ENCODE results near the gene AP1S3. TPM values are rescaled to one million over a fixed set of nuclear protein-coding genes. Genes with fewer than 3 reads are reported as not detected.

Gene AP1S3
- total and polyA plus RNA-seq, 2 donors (not counting 3 experiments of a cell fraction or from before 2014, with no cell fraction given), result 0.69 to 3.8 TPM

- Histone ChIP-seq H3K4me3 (replicated peaks in 1 of 3; ENCODE audit: insufficient read depth in 1 of 3, low read depth in 1 of 3, low read length in 3 of 3) (no peak overlapping the region), H3K9me3 (replicated peaks; ENCODE audit: control insufficient read depth, insufficient read depth, low read length) (no peaks in the 10 kb centered on the region), H4K20me1 (replicated peaks; ENCODE audit: control insufficient read depth, extremely low read depth, insufficient read depth, low read length) (no peaks in the 10 kb centered on the region), H3K27ac (ENCODE audit: insufficient read depth, low read depth, low read length) (no peak overlapping the region), H3K79me2 (ENCODE audit: control insufficient read depth, insufficient read depth, low read length) (no peaks in the 10 kb centered on the region), H3K9me1 (replicated peaks; ENCODE audit: control insufficient read depth, extremely low read depth, insufficient read depth, low read length) (no peaks in the 10 kb centered on the region), H3K36me3 (ENCODE audit: control insufficient read depth in 2 of 2, extremely low read depth in 1 of 2, insufficient read depth in 2 of 2, low read length in 2 of 2) (peaks cover 36 to 37% of the 10 kb centered on the region in 2 experiments), H2AFZ (ENCODE audit: low read depth, low read length) (no peak overlapping the region), H3K4me1 (ENCODE audit: control insufficient read depth, extremely low read depth, insufficient read depth, low read length) (no peaks in the 10 kb centered on the region), H3K27me3 (ENCODE audit: control insufficient read depth in 2 of 2, insufficient read depth in 2 of 2, low read length in 2 of 2) (no peaks in the 10 kb centered on the region), H3K4me2 (ENCODE audit: insufficient read depth, low read length) (no peak overlapping the region), H3K9ac (replicated peaks; ENCODE audit: extremely low read depth, insufficient read depth, low read length) (no peak overlapping the region)
- DNase-seq (ENCODE audit: low read depth, low spot score) (no peak), FAIRE-seq (no peak)
- ChIA-PET POLR2A (no interaction called here), CTCF (no interaction called here)
- dilution Hi-C loops (cut with MboI; ENCODE audit: extremely low pct_ligation_motif_present, low sequenced_read_pairs), result no loop called here
- TF ChIP-seq POLR2AphosphoS5 (IDR thresholded peaks at IDR 0.05; ENCODE audit: insufficient read depth, low read depth, low read length) (no peak), CTCF (IDR thresholded peaks at IDR 0.05; ENCODE audit: extremely low read depth in 1 of 2, insufficient read depth in 1 of 2, low read depth in 1 of 2, low read length in 2 of 2) (no peak), GATA2 (IDR thresholded peaks at IDR 0.05; ENCODE audit: insufficient read depth, insufficient read length, low read depth, low read length) (no peak), POLR2A (IDR thresholded peaks at IDR 0.05; ENCODE audit: low read depth, low read length) (no peak), MYC (IDR thresholded peaks at IDR 0.05; ENCODE audit: low read depth, low read length) (no peak), FOS (IDR thresholded peaks at IDR 0.05; ENCODE audit: borderline replicate concordance, insufficient read depth, low read length) (no peak), JUN (IDR thresholded peaks at IDR 0.05; ENCODE audit: borderline replicate concordance, insufficient read depth, insufficient read length, low read depth) (no peak), MAX (IDR thresholded peaks at IDR 0.05; ENCODE audit: insufficient read depth, insufficient read length) (no peak), EZH2 (IDR thresholded peaks at IDR 0.05; ENCODE audit: borderline replicate concordance, low read depth, low read length, severe bottlenecking) (no peak)
- intact Hi-C loops (cut with micrococcal nuclease), result no loop called here
- BruUV-seq (replicated peaks), result TSS peak; percentile 26
Observed at GRCh38 chr2:223877721-223878410, 40.5 kb upstream of the AP1S3 start.
